MM.1S (cell line): ENCODE data around the gene PMS1.
A peak's percentile ranks its signal among the peaks of the same experiment; 100 is the strongest.

Source experiments
- DNase-seq: peaks from one replicate; pipeline ENCODE4 v3.0.0-alpha.2; 2015
- H2AFZ ChIP-seq: fragments of 300-600 bp; sonication (generic); 2 replicates; pipeline ENCODE4 v1.6.0; 2016; ENCODE audit warnings: antibody characterized with exemption, low read length
- H3F3A ChIP-seq: fragments of 300-600 bp; sonication (generic); 2 replicates; pipeline ENCODE4 v1.6.1; 2016; ENCODE audit warnings: mild to moderate bottlenecking, antibody characterized with exemption, low read length, moderate library complexity, mixed read lengths; ENCODE audit not compliant: insufficient read depth
- H3K27ac ChIP-seq: fragments of 300-600 bp; sonication (generic); 2 replicates; pipeline ENCODE4 v1.5.1; 2016; ENCODE audit warnings: mild to moderate bottlenecking, low read length
- H3K27me3 ChIP-seq: fragments of 300-600 bp; sonication (generic); replicated peaks from 2 replicates; pipeline ENCODE4 v1.6.0; 2016; ENCODE audit warnings: low read length; ENCODE audit not compliant: insufficient read depth
- H3K36me3 ChIP-seq: fragments of 300-600 bp; sonication (generic); replicated peaks from 2 replicates; pipeline ENCODE4 v1.6.1; 2016; ENCODE audit warnings: mild to moderate bottlenecking, low read length, mixed read lengths; ENCODE audit not compliant: insufficient read depth
- H3K4me1 ChIP-seq: fragments of 300-600 bp; sonication (generic); 2 replicates; pipeline ENCODE4 v1.6.1; 2016; ENCODE audit warnings: low read length, mixed read lengths
- H3K4me2 ChIP-seq: fragments of 300-600 bp; sonication (generic); 2 replicates; pipeline ENCODE4 v1.6.0; 2016; ENCODE audit warnings: low read depth, low read length
- H3K4me3 ChIP-seq: fragments of 300-600 bp; sonication (generic); 2 replicates; pipeline ENCODE4 v1.5.1; 2016; ENCODE audit warnings: low read length, mixed read lengths
- H3K79me2 ChIP-seq: fragments of 300-600 bp; sonication (generic); 2 replicates; pipeline ENCODE4 v1.6.1; 2016; ENCODE audit warnings: mixed run types, low read length, mixed read lengths
- H3K9ac ChIP-seq: fragments of 300-600 bp; sonication (generic); 2 replicates; pipeline ENCODE4 v1.6.1; 2016; ENCODE audit warnings: low read length, mixed read lengths
- H3K9me2 ChIP-seq: fragments of 300-600 bp; sonication (generic); replicated peaks from 2 replicates; pipeline ENCODE4 v1.6.1; 2016; ENCODE audit warnings: mild to moderate bottlenecking, low read length, mixed read lengths; ENCODE audit not compliant: insufficient read depth
- H3K9me3 ChIP-seq: fragments of 300-600 bp; sonication (generic); replicated peaks from 2 replicates; pipeline ENCODE4 v1.6.1; 2016; ENCODE audit warnings: mild to moderate bottlenecking, low read length, mixed read lengths; ENCODE audit not compliant: insufficient read depth
- H4K20me1 ChIP-seq: fragments of 300-600 bp; sonication (generic); 2 replicates; pipeline ENCODE4 v1.6.1; 2016; ENCODE audit warnings: mild to moderate bottlenecking, low read length, moderate library complexity, mixed read lengths; ENCODE audit not compliant: insufficient read depth
- CTCF ChIP-seq: fragments of 300-600 bp; sonication (generic); IDR thresholded peaks from 2 replicates; pipeline ENCODE4 v1.5.1; 2016; ENCODE audit warnings: antibody characterized with exemption, low read length, mixed read lengths
- EZH2 ChIP-seq: fragments of 300-600 bp; sonication (generic); optimal IDR thresholded peaks from 2 replicates; pipeline ENCODE3; 2017; ENCODE audit warnings: low read depth, mild to moderate bottlenecking, antibody characterized with exemption, low read length, mixed read lengths
- EZH2phosphoT487 ChIP-seq: fragments of 300-600 bp; sonication (generic); IDR thresholded peaks from 2 replicates; pipeline ENCODE4 v1.6.1; 2018; ENCODE audit warnings: antibody characterized with exemption, low read length

Gene PMS1

GRCh38 chr2:189848276-189848675 lies 64.0 kb downstream of the PMS1 start:
- TF ChIP-seq EZH2phosphoT487 = no peak
- TF ChIP-seq EZH2 = no peak
- TF ChIP-seq CTCF = no peak
- no peak overlapping the region for H3K4me2 ChIP-seq
- H2AFZ ChIP-seq = no peak overlapping the region
- no peaks in the 10 kb centered on the region for H3K36me3 ChIP-seq
- H3K9me3 ChIP-seq = no peaks in the 10 kb centered on the region
- H3K4me3 ChIP-seq = no peak overlapping the region
- H3K27me3 ChIP-seq = no peaks in the 10 kb centered on the region
- H3K9me2 ChIP-seq = no peaks in the 10 kb centered on the region
- DNase-seq = no peak
- 0 out of 2 replicates have a peak, but pooled peaks cover 3% of the 10 kb centered on the region for H3K79me2 ChIP-seq
- no peak overlapping the region for H3K27ac ChIP-seq
- no peaks in the 10 kb centered on the region; the same call in 1 of the 2 replicates for H3K4me1 ChIP-seq
- H4K20me1 ChIP-seq = no peaks in the 10 kb centered on the region
- H3F3A ChIP-seq = no peaks in the 10 kb centered on the region
- H3K9ac ChIP-seq = no peak overlapping the region

GRCh38 chr2:189849550-189849949 lies 65.3 kb downstream of the PMS1 start:
- Histone ChIP-seq H3K4me3 (no peak overlapping the region), H3K27me3 (no peaks in the 10 kb centered on the region), H3K4me2 (no peak overlapping the region), H2AFZ (no peak overlapping the region), H3K36me3 (0 out of 2 replicates have a peak, but pooled peaks cover 4% of the 10 kb centered on the region), H3K9ac (no peak overlapping the region), H3F3A (no peaks in the 10 kb centered on the region), H4K20me1 (no peaks in the 10 kb centered on the region), H3K79me2 (0 out of 2 replicates have a peak, but pooled peaks cover 3% of the 10 kb centered on the region), H3K27ac (no peak overlapping the region), H3K4me1 (no peaks in the 10 kb centered on the region; the same call in 1 of the 2 replicates), H3K9me2 (no peaks in the 10 kb centered on the region), H3K9me3 (no peaks in the 10 kb centered on the region)
- DNase-seq = no peak
- TF ChIP-seq EZH2 (no peak), EZH2phosphoT487 (no peak), CTCF (no peak)

- 0 out of 2 replicates have a peak, but pooled peaks cover 3% of the 10 kb centered on the region for H3K79me2 ChIP-seq
- H3K9me2 ChIP-seq = no peaks in the 10 kb centered on the region
- H3K27me3 ChIP-seq = no peaks in the 10 kb centered on the region
- H3K4me1 ChIP-seq = no peaks in the 10 kb centered on the region; the same call in 1 of the 2 replicates
- no peak overlapping the region for H3K4me3 ChIP-seq
- 0 out of 2 replicates have a peak overlapping the region, but pooled peaks have one; percentile 11 for H3K27ac ChIP-seq
- H3F3A ChIP-seq = no peaks in the 10 kb centered on the region
- H3K9me3 ChIP-seq = no peaks in the 10 kb centered on the region
- H2AFZ ChIP-seq = no peak overlapping the region
- no peak for TF ChIP-seq EZH2
- no peak for DNase-seq
- H3K9ac ChIP-seq = no peak overlapping the region
- no peaks in the 10 kb centered on the region for H4K20me1 ChIP-seq
- peak overlapping the region; percentile 18; the same call in 1 of the 2 replicates for H3K4me2 ChIP-seq
- 0 out of 2 replicates have a peak, but pooled peaks cover 6% of the 10 kb centered on the region for H3K36me3 ChIP-seq
Measured at GRCh38 chr2:189851174-189851826, 67.0 kb downstream of the PMS1 start.

GRCh38 chr2:189854187-189854586 lies 69.9 kb downstream of the PMS1 start:
- Histone ChIP-seq H3K27me3 (no peaks in the 10 kb centered on the region), H3F3A (no peaks in the 10 kb centered on the region), H3K9ac (no peak overlapping the region), H3K36me3 (0 out of 2 replicates have a peak, but pooled peaks cover 6% of the 10 kb centered on the region), H3K9me2 (no peaks in the 10 kb centered on the region), H3K4me1 (no peaks in the 10 kb centered on the region; the same call in 1 of the 2 replicates), H2AFZ (no peak overlapping the region), H4K20me1 (no peaks in the 10 kb centered on the region), H3K4me3 (no peak overlapping the region), H3K27ac (no peak overlapping the region), H3K79me2 (no peaks in the 10 kb centered on the region), H3K9me3 (no peaks in the 10 kb centered on the region), H3K4me2 (no peak overlapping the region)
- TF ChIP-seq EZH2 (no peak), CTCF (no peak), EZH2phosphoT487 (no peak)
- no peak for DNase-seq
